ENCODE results near the gene SUPT3H.

SUPT3H gene

GRCh38 chr6:44859901-44860410, 517.8 kb downstream of the SUPT3H start:
- CTCF ChIA-PET = interaction anchor here (1.2 kb wide), 1 partner anchor 10 kb away, joined by 3 read pairs; no protein-coding TSS in a partner anchor
- Histone ChIP-seq H3K9me3 (ENCODE audit: control extremely low read depth in 1 of 5, control insufficient read depth in 4 of 5, insufficient read depth in 2 of 5, low read depth in 1 of 5, low read length in 4 of 5) (peaks cover 0 to 2% (median 0%) of the 10 kb centered on the region in 5 experiments), H3K36me3 (ENCODE audit: control insufficient read depth in 4 of 4, insufficient read depth in 4 of 4, low read length in 3 of 4) (peaks cover 0 to under 1% (median 0%) of the 10 kb centered on the region in 4 experiments), H3K27ac (ENCODE audit: insufficient read depth in 1 of 2, low read depth in 1 of 2, low read length in 2 of 2, poor library complexity in 1 of 2, severe bottlenecking in 2 of 2) (no peak overlapping the region), H3K27me3 (replicated peaks in 2 of 5; ENCODE audit: control insufficient read depth in 4 of 5, insufficient read depth in 5 of 5, low read length in 4 of 5) (no peaks in the 10 kb centered on the region), H3K4me1 (ENCODE audit: control extremely low read depth in 1 of 4, control insufficient read depth in 4 of 4, insufficient read depth in 4 of 4, low read length in 3 of 4) (peaks cover 0 to 10% (median 0%) of the 10 kb centered on the region in 4 experiments), H3K4me3 (ENCODE audit: control insufficient read depth in 1 of 7, extremely low read depth in 1 of 7, insufficient read depth in 4 of 7, low read depth in 2 of 7, low read length in 6 of 7) (no peak overlapping the region)
- WGBS (ENCODE audit: insufficient coverage) = 100% methylated on average over 2 of the region's 2 CpGs
- DNase-seq = no peak
- POLR2A ChIA-PET = no interaction called here

- POLR2A ChIA-PET = no interaction called here
- no peak overlapping the region for H3K27ac ChIP-seq (ENCODE audit: insufficient read depth in 1 of 2, low read depth in 1 of 2, low read length in 2 of 2, poor library complexity in 1 of 2, severe bottlenecking in 2 of 2)
- H3K4me3 ChIP-seq (ENCODE audit: control insufficient read depth in 1 of 7, extremely low read depth in 1 of 7, insufficient read depth in 4 of 7, low read depth in 2 of 7, low read length in 6 of 7) = no peak overlapping the region
- peaks cover 0 to 10% (median 0%) of the 10 kb centered on the region in 4 experiments for H3K4me1 ChIP-seq (ENCODE audit: control extremely low read depth in 1 of 4, control insufficient read depth in 4 of 4, insufficient read depth in 4 of 4, low read length in 3 of 4)
- DNase-seq = peak; percentile 17 to 42 (median 19)
- no peaks in the 10 kb centered on the region for H3K36me3 ChIP-seq (ENCODE audit: control insufficient read depth in 4 of 4, insufficient read depth in 4 of 4, low read length in 3 of 4)
- no peaks in the 10 kb centered on the region for H3K9me3 ChIP-seq (ENCODE audit: control extremely low read depth in 1 of 5, control insufficient read depth in 4 of 5, insufficient read depth in 2 of 5, low read depth in 1 of 5, low read length in 4 of 5)
- H3K27me3 ChIP-seq (replicated peaks in 2 of 5; ENCODE audit: control insufficient read depth in 4 of 5, insufficient read depth in 5 of 5, low read length in 4 of 5) = no peaks in the 10 kb centered on the region
- CTCF ChIA-PET = no interaction called here
Observed at GRCh38 chr6:44858998-44859397, 518.7 kb downstream of the SUPT3H start.

GRCh38 chr6:44856479-44856878, 521.3 kb downstream of the SUPT3H start:
- Histone ChIP-seq H3K36me3 (ENCODE audit: control insufficient read depth in 4 of 4, insufficient read depth in 4 of 4, low read length in 3 of 4) (no peaks in the 10 kb centered on the region), H3K4me1 (ENCODE audit: control extremely low read depth in 1 of 4, control insufficient read depth in 4 of 4, insufficient read depth in 4 of 4, low read length in 3 of 4) (peaks cover 0 to 10% (median 0%) of the 10 kb centered on the region in 4 experiments), H3K27me3 (replicated peaks in 2 of 5; ENCODE audit: control insufficient read depth in 4 of 5, insufficient read depth in 5 of 5, low read length in 4 of 5) (no peaks in the 10 kb centered on the region), H3K4me3 (ENCODE audit: control insufficient read depth in 1 of 7, extremely low read depth in 1 of 7, insufficient read depth in 4 of 7, low read depth in 2 of 7, low read length in 6 of 7) (no peak overlapping the region), H3K9me3 (ENCODE audit: control extremely low read depth in 1 of 5, control insufficient read depth in 4 of 5, insufficient read depth in 2 of 5, low read depth in 1 of 5, low read length in 4 of 5) (no peaks in the 10 kb centered on the region), H3K27ac (ENCODE audit: insufficient read depth in 1 of 2, low read depth in 1 of 2, low read length in 2 of 2, poor library complexity in 1 of 2, severe bottlenecking in 2 of 2) (no peak overlapping the region)
- no CpG with 5 or more reads among the region's 3 CpGs for WGBS (ENCODE audit: insufficient coverage)
- CTCF ChIA-PET = no interaction called here
- POLR2A ChIA-PET = no interaction called here
- DNase-seq = peak in 2 of 3 donors; percentile 21 to 46

DNA sequence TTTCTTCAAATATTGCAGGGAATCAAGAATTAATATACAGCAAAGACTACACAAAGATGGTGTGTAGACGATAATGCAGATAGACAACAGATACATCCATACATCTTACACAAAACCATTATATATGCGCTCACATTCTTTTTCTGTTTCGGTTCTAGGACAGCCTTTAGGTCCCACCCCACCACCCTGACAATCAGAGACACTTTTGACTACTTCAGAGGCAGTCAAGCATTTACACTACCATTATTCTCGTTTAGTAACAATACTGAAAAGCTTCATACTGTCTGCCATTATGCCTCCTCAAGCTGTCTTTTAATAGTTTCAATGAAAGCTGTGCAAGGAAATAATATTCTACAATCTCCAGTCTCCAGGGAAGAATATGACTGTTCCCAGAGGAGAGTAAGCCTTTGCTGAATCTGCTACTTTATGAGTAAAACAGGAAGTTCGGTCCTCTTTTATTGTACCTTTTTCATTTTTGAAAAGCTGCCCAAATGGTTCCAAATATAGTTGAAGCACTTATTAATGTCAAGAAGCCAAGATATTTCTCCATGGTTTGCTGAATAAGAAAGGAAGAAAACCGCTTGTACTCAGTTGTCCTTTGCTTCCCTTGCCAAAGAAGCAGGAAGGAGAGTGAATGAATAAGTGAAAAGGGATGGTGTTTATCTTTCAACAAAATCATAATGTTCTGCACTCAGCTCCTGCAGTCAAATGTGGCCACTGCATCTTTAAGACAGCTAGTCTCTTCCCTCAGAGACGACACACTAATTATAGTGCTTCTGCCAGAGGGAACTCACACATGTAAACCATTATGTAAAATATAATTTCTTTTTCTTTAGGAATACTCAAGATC, 521.9 kb downstream of the SUPT3H start:
- Histone ChIP-seq H3K27me3 (replicated peaks in 2 of 5; ENCODE audit: control insufficient read depth in 4 of 5, insufficient read depth in 5 of 5, low read length in 4 of 5) (no peaks in the 10 kb centered on the region), H3K4me1 (ENCODE audit: control extremely low read depth in 1 of 4, control insufficient read depth in 4 of 4, insufficient read depth in 4 of 4, low read length in 3 of 4) (peaks cover 0 to 10% (median 0%) of the 10 kb centered on the region in 4 experiments), H3K36me3 (ENCODE audit: control insufficient read depth in 4 of 4, insufficient read depth in 4 of 4, low read length in 3 of 4) (no peaks in the 10 kb centered on the region), H3K27ac (ENCODE audit: insufficient read depth in 1 of 2, low read depth in 1 of 2, low read length in 2 of 2, poor library complexity in 1 of 2, severe bottlenecking in 2 of 2) (no peak overlapping the region), H3K4me3 (ENCODE audit: control insufficient read depth in 1 of 7, extremely low read depth in 1 of 7, insufficient read depth in 4 of 7, low read depth in 2 of 7, low read length in 6 of 7) (no peak overlapping the region), H3K9me3 (ENCODE audit: control extremely low read depth in 1 of 5, control insufficient read depth in 4 of 5, insufficient read depth in 2 of 5, low read depth in 1 of 5, low read length in 4 of 5) (no peaks in the 10 kb centered on the region)
- POLR2A ChIA-PET = no interaction called here
- 84% methylated on average over 4 of the region's 7 CpGs for WGBS (ENCODE audit: insufficient coverage)
- DNase-seq = no peak
- CTCF ChIA-PET = no interaction called here

DNA sequence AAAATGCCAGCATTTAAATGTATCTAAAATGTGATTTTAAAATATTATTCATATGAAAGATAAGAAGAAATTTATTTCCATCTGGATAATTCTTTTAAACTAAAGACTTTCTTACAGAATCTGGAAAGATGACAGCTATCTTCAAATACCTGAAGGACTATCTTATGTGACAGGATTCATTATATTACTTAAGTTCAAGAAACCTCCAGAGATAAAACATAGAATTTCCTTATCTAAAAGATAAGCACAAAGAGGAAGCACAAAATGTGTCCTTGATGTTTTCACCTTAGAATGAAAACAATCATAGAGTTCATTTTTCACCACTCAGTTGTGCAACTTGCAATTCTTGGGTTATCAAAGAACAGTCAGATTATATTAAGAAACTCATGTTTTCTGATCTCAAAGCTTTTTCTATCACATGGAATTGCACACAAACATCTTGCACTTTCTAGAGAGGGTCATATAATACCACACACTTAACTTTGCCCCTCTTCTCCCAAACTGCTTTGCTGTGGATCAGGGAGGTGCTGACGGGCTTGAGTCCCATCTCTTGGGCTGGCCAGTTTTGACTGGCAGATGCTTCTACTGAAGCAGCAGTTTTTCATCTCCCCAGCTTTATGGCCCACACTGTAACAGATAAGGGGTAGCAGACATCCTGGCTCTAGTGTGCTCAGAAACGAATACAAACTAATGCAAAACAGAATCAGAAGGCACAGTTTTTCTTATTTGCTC, 522.9 kb downstream of the SUPT3H start:
- Histone ChIP-seq H3K9me3 (ENCODE audit: control extremely low read depth in 1 of 5, control insufficient read depth in 4 of 5, insufficient read depth in 2 of 5, low read depth in 1 of 5, low read length in 4 of 5) (no peaks in the 10 kb centered on the region), H3K4me3 (ENCODE audit: control insufficient read depth in 1 of 7, extremely low read depth in 1 of 7, insufficient read depth in 4 of 7, low read depth in 2 of 7, low read length in 6 of 7) (no peak overlapping the region), H3K4me1 (ENCODE audit: control extremely low read depth in 1 of 4, control insufficient read depth in 4 of 4, insufficient read depth in 4 of 4, low read length in 3 of 4) (peaks cover 0 to 10% (median 0%) of the 10 kb centered on the region in 4 experiments), H3K36me3 (ENCODE audit: control insufficient read depth in 4 of 4, insufficient read depth in 4 of 4, low read length in 3 of 4) (no peaks in the 10 kb centered on the region), H3K27ac (ENCODE audit: insufficient read depth in 1 of 2, low read depth in 1 of 2, low read length in 2 of 2, poor library complexity in 1 of 2, severe bottlenecking in 2 of 2) (no peak overlapping the region), H3K27me3 (replicated peaks in 2 of 5; ENCODE audit: control insufficient read depth in 4 of 5, insufficient read depth in 5 of 5, low read length in 4 of 5) (no peaks in the 10 kb centered on the region)
- WGBS (ENCODE audit: insufficient coverage) = 81% methylated on average over 2 of the region's 2 CpGs
- ChIA-PET POLR2A (no interaction called here), CTCF (interaction anchor here (0.9 kb wide), 1 partner anchor 380 kb away, joined by 3 read pairs; no protein-coding TSS in a partner anchor)
- DNase-seq = peak in 1 of 3 donors; percentile 26

GRCh38 chr6:44851176-44851575, 526.6 kb downstream of the SUPT3H start:
- POLR2A ChIA-PET = no interaction called here
- no peaks in the 10 kb centered on the region for H3K9me3 ChIP-seq (ENCODE audit: control extremely low read depth in 1 of 5, control insufficient read depth in 4 of 5, insufficient read depth in 2 of 5, low read depth in 1 of 5, low read length in 4 of 5)
- H3K27ac ChIP-seq (ENCODE audit: insufficient read depth in 1 of 2, low read depth in 1 of 2, low read length in 2 of 2, poor library complexity in 1 of 2, severe bottlenecking in 2 of 2) = no peak overlapping the region
- WGBS (ENCODE audit: insufficient coverage) = no CpG with 5 or more reads among the region's 1 CpG
- no peaks in the 10 kb centered on the region for H3K36me3 ChIP-seq (ENCODE audit: control insufficient read depth in 4 of 4, insufficient read depth in 4 of 4, low read length in 3 of 4)
- peaks cover 0 to 5% (median 0%) of the 10 kb centered on the region in 4 experiments for H3K4me1 ChIP-seq (ENCODE audit: control extremely low read depth in 1 of 4, control insufficient read depth in 4 of 4, insufficient read depth in 4 of 4, low read length in 3 of 4)
- no peak for DNase-seq
- CTCF ChIA-PET = interaction anchor here (1.1 kb wide), 1 partner anchor 569 kb away, joined by 3 read pairs; no protein-coding TSS in a partner anchor
- H3K27me3 ChIP-seq (replicated peaks in 2 of 5; ENCODE audit: control insufficient read depth in 4 of 5, insufficient read depth in 5 of 5, low read length in 4 of 5) = no peaks in the 10 kb centered on the region
- H3K4me3 ChIP-seq (ENCODE audit: control insufficient read depth in 1 of 7, extremely low read depth in 1 of 7, insufficient read depth in 4 of 7, low read depth in 2 of 7, low read length in 6 of 7) = no peak overlapping the region

GRCh38 chr6:44850312-44850711, 527.4 kb downstream of the SUPT3H start:
- Histone ChIP-seq H3K9me3 (ENCODE audit: control extremely low read depth in 1 of 5, control insufficient read depth in 4 of 5, insufficient read depth in 2 of 5, low read depth in 1 of 5, low read length in 4 of 5) (no peaks in the 10 kb centered on the region), H3K4me1 (ENCODE audit: control extremely low read depth in 1 of 4, control insufficient read depth in 4 of 4, insufficient read depth in 4 of 4, low read length in 3 of 4) (no peaks in the 10 kb centered on the region), H3K27ac (ENCODE audit: insufficient read depth in 1 of 2, low read depth in 1 of 2, low read length in 2 of 2, poor library complexity in 1 of 2, severe bottlenecking in 2 of 2) (no peak overlapping the region), H3K27me3 (replicated peaks in 2 of 5; ENCODE audit: control insufficient read depth in 4 of 5, insufficient read depth in 5 of 5, low read length in 4 of 5) (no peaks in the 10 kb centered on the region), H3K4me3 (ENCODE audit: control insufficient read depth in 1 of 7, extremely low read depth in 1 of 7, insufficient read depth in 4 of 7, low read depth in 2 of 7, low read length in 6 of 7) (no peak overlapping the region), H3K36me3 (ENCODE audit: control insufficient read depth in 4 of 4, insufficient read depth in 4 of 4, low read length in 3 of 4) (no peaks in the 10 kb centered on the region)
- CTCF ChIA-PET = interaction anchor here (1.1 to 1.6 kb wide), 2 partner anchors 10 to 570 kb away, joined by 3 read pairs; no protein-coding TSS in a partner anchor
- no peak for DNase-seq
- POLR2A ChIA-PET = no interaction called here

All from common myeloid progenitor, CD34-positive (primary cell).